Measurements from ENCODE around the gene HIGD1A. TPM values are rescaled to one million over a fixed set of nuclear protein-coding genes. Genes with fewer than 3 reads are reported as not detected.

The HIGD1A gene
- total RNA-seq, 1 donor from 2014 or later, result 150 TPM

- Mint-ChIP-seq H3K4me3 (ENCODE audit: unreplicated experiment) (no peak overlapping the region), H3K27ac (ENCODE audit: unreplicated experiment) (peak overlapping the region; percentile 12), H3K4me1 (ENCODE audit: low read depth, unreplicated experiment) (peaks cover 13% of the 10 kb centered on the region), H3K9me3 (ENCODE audit: unreplicated experiment) (peaks cover 2% of the 10 kb centered on the region), H3K36me3 (ENCODE audit: low read depth, unreplicated experiment) (no peaks in the 10 kb centered on the region), H3K27me3 (ENCODE audit: low read depth, unreplicated experiment) (peaks cover 2% of the 10 kb centered on the region)
- H3K27me3 ChIP-seq (ENCODE audit: insufficient read depth, low read length), result no peaks in the 10 kb centered on the region
- H3K4me3 ChIP-seq (ENCODE audit: insufficient read depth, low read depth, low read length), result no peak overlapping the region
- FAIRE-seq, result no peak
- H3K79me2 ChIP-seq (ENCODE audit: insufficient read depth, low read length), result peaks cover 49% of the 10 kb centered on the region
- H3K27ac ChIP-seq (ENCODE audit: low read depth, low read length), result no peak overlapping the region
- no peak overlapping the region for H3K9ac ChIP-seq (ENCODE audit: low read length)
- TF ChIP-seq CTCF (IDR thresholded peaks at IDR 0.05; ENCODE audit: insufficient read depth, low read depth, low read length) (no peak), EZH2 (IDR thresholded peaks at IDR 0.05; ENCODE audit: insufficient read depth, low read length) (no peak)
- peaks cover 14% of the 10 kb centered on the region for H3K4me1 ChIP-seq (ENCODE audit: insufficient read depth, low read length)
- no peak for DNase-seq (ENCODE audit: low read depth)
- H2AFZ ChIP-seq (ENCODE audit: low read depth, low read length), result no peak overlapping the region
- no peak overlapping the region for H3K4me2 ChIP-seq (ENCODE audit: low read length)
- no peaks in the 10 kb centered on the region for H3K9me3 ChIP-seq (ENCODE audit: insufficient read depth, low read depth, low read length)
- H3K36me3 ChIP-seq (ENCODE audit: insufficient read depth, low read length), result no peaks in the 10 kb centered on the region
- H4K20me1 ChIP-seq (ENCODE audit: insufficient read depth, low read length), result peaks cover 34% of the 10 kb centered on the region
These were observed 2.5 kb downstream of the HIGD1A start for GRCh38 chr3:42801784-42802183.

GRCh38 chr3:42801048-42801620 is 3.2 kb downstream of the HIGD1A start:
- FAIRE-seq, result no peak
- peaks cover 55% of the 10 kb centered on the region for H3K79me2 ChIP-seq (ENCODE audit: insufficient read depth, low read length)

More at GRCh38 chr3:42801048-42801620, 3.2 kb downstream of the HIGD1A start:
- Histone ChIP-seq H4K20me1 (ENCODE audit: insufficient read depth, low read length) (peaks cover 38% of the 10 kb centered on the region), H3K27me3 (ENCODE audit: insufficient read depth, low read length) (no peaks in the 10 kb centered on the region), H3K4me3 (ENCODE audit: insufficient read depth, low read depth, low read length) (no peak overlapping the region), H3K36me3 (ENCODE audit: insufficient read depth, low read length) (no peaks in the 10 kb centered on the region), H3K9ac (ENCODE audit: low read length) (no peak overlapping the region), H3K9me3 (ENCODE audit: insufficient read depth, low read depth, low read length) (no peaks in the 10 kb centered on the region), H3K4me1 (ENCODE audit: insufficient read depth, low read length) (peaks cover 14% of the 10 kb centered on the region), H3K27ac (ENCODE audit: low read depth, low read length) (no peak overlapping the region), H2AFZ (ENCODE audit: low read depth, low read length) (no peak overlapping the region), H3K4me2 (ENCODE audit: low read length) (no peak overlapping the region)
- Mint-ChIP-seq H3K36me3 (ENCODE audit: low read depth, unreplicated experiment) (no peaks in the 10 kb centered on the region), H3K27me3 (ENCODE audit: low read depth, unreplicated experiment) (peaks cover 2% of the 10 kb centered on the region), H3K4me1 (ENCODE audit: low read depth, unreplicated experiment) (peaks cover 16% of the 10 kb centered on the region), H3K27ac (ENCODE audit: unreplicated experiment) (no peak overlapping the region), H3K9me3 (ENCODE audit: unreplicated experiment) (peaks cover 2% of the 10 kb centered on the region), H3K4me3 (ENCODE audit: unreplicated experiment) (no peak overlapping the region)
- no peak for TF ChIP-seq CTCF (IDR thresholded peaks at IDR 0.05; ENCODE audit: insufficient read depth, low read depth, low read length)
- TF ChIP-seq EZH2 (IDR thresholded peaks at IDR 0.05; ENCODE audit: insufficient read depth, low read length), result no peak
- DNase-seq (ENCODE audit: low read depth), result no peak
